ENCODE results near the gene HLCS.

Gene HLCS

GRCh38 chr21:36839123-36839522, 127.3 kb downstream of the HLCS start:
- Histone ChIP-seq H3K36me3 (replicated peaks; ENCODE audit: low read depth, low read length) (no peaks in the 10 kb centered on the region), H3K79me2 (ENCODE audit: low read length) (no peaks in the 10 kb centered on the region), H3K9ac (ENCODE audit: low read length) (no peak overlapping the region), H3K4me3 (ENCODE audit: low read length) (no peak overlapping the region), H3K27ac (ENCODE audit: low read length) (no peak overlapping the region), H3K4me1 (ENCODE audit: low read length) (no peaks in the 10 kb centered on the region), H4K20me1 (ENCODE audit: insufficient read depth, low read length) (no peaks in the 10 kb centered on the region), H2AFZ (ENCODE audit: low read depth, low read length) (no peak overlapping the region), H3K9me3 (ENCODE audit: insufficient read depth, low read length) (no peaks in the 10 kb centered on the region), H3K27me3 (ENCODE audit: low read depth, low read length) (no peaks in the 10 kb centered on the region), H3K4me2 (ENCODE audit: low read length) (no peak overlapping the region)
- TF ChIP-seq EZH2phosphoT487 (IDR thresholded peaks at IDR 0.05; ENCODE audit: low read depth) (no peak), CTCF (IDR thresholded peaks at IDR 0.05; ENCODE audit: low read depth, low read length) (no peak)

GRCh38 chr21:36835383-36835795, 131.1 kb downstream of the HLCS start:
- Histone ChIP-seq H3K4me2 (ENCODE audit: low read length) (no peak overlapping the region), H3K4me3 (ENCODE audit: low read length) (no peak overlapping the region), H3K27me3 (ENCODE audit: low read depth, low read length) (no peaks in the 10 kb centered on the region), H3K9ac (ENCODE audit: low read length) (no peak overlapping the region), H3K9me3 (ENCODE audit: insufficient read depth, low read length) (no peaks in the 10 kb centered on the region), H4K20me1 (ENCODE audit: insufficient read depth, low read length) (no peaks in the 10 kb centered on the region), H3K79me2 (ENCODE audit: low read length) (no peaks in the 10 kb centered on the region), H3K36me3 (replicated peaks; ENCODE audit: low read depth, low read length) (no peaks in the 10 kb centered on the region), H2AFZ (ENCODE audit: low read depth, low read length) (no peak overlapping the region), H3K4me1 (ENCODE audit: low read length) (peaks cover 11% of the 10 kb centered on the region), H3K27ac (ENCODE audit: low read length) (no peak overlapping the region)
- TF ChIP-seq CTCF (IDR thresholded peaks at IDR 0.05; ENCODE audit: low read depth, low read length): no peak
- no peak for TF ChIP-seq EZH2phosphoT487 (IDR thresholded peaks at IDR 0.05; ENCODE audit: low read depth)

GRCh38 chr21:36834192-36834591, 132.3 kb downstream of the HLCS start:
- no peak overlapping the region for H3K9ac ChIP-seq (ENCODE audit: low read length)
- no peaks in the 10 kb centered on the region for H3K79me2 ChIP-seq (ENCODE audit: low read length)

GRCh38 chr21:36830100-36830499, 136.4 kb downstream of the HLCS start:
- Histone ChIP-seq H3K9ac (ENCODE audit: low read length) (no peak overlapping the region), H3K4me2 (ENCODE audit: low read length) (no peak overlapping the region), H3K27me3 (ENCODE audit: low read depth, low read length) (no peaks in the 10 kb centered on the region), H4K20me1 (ENCODE audit: insufficient read depth, low read length) (no peaks in the 10 kb centered on the region), H2AFZ (ENCODE audit: low read depth, low read length) (no peak overlapping the region), H3K79me2 (ENCODE audit: low read length) (no peaks in the 10 kb centered on the region), H3K9me3 (ENCODE audit: insufficient read depth, low read length) (no peaks in the 10 kb centered on the region), H3K36me3 (replicated peaks; ENCODE audit: low read depth, low read length) (no peaks in the 10 kb centered on the region), H3K4me3 (ENCODE audit: low read length) (no peak overlapping the region), H3K4me1 (ENCODE audit: low read length) (peaks cover 11% of the 10 kb centered on the region), H3K27ac (ENCODE audit: low read length) (no peak overlapping the region)
- no peak for TF ChIP-seq CTCF (IDR thresholded peaks at IDR 0.05; ENCODE audit: low read depth, low read length)
- TF ChIP-seq EZH2phosphoT487 (IDR thresholded peaks at IDR 0.05; ENCODE audit: low read depth): no peak

More at GRCh38 chr21:36834192-36834591, 132.3 kb downstream of the HLCS start:
- Histone ChIP-seq H3K36me3 (replicated peaks; ENCODE audit: low read depth, low read length) (no peaks in the 10 kb centered on the region), H4K20me1 (ENCODE audit: insufficient read depth, low read length) (no peaks in the 10 kb centered on the region), H3K9me3 (ENCODE audit: insufficient read depth, low read length) (no peaks in the 10 kb centered on the region), H2AFZ (ENCODE audit: low read depth, low read length) (no peak overlapping the region), H3K4me3 (ENCODE audit: low read length) (no peak overlapping the region), H3K27me3 (ENCODE audit: low read depth, low read length) (no peaks in the 10 kb centered on the region), H3K4me1 (ENCODE audit: low read length) (peaks cover 11% of the 10 kb centered on the region), H3K27ac (ENCODE audit: low read length) (no peak overlapping the region), H3K4me2 (ENCODE audit: low read length) (no peak overlapping the region)
- TF ChIP-seq CTCF (IDR thresholded peaks at IDR 0.05; ENCODE audit: low read depth, low read length) (no peak), EZH2phosphoT487 (IDR thresholded peaks at IDR 0.05; ENCODE audit: low read depth) (no peak)

Measured in OCI-LY3 (cell line).